K562 (cell line): ENCODE data around the gene VANGL1. TPM values are rescaled to one million over a fixed set of nuclear protein-coding genes. Genes with fewer than 3 reads are reported as not detected.

ENCODE experiments used
- AFF1 ChIP-seq, 2 experiments: fragments of 450-650 bp; IDR thresholded peaks; 2 replicates each; pipeline ENCODE4 v1.6.1; 2018; ENCODE audit warnings: mild to moderate bottlenecking in 2 of 2, low read depth in 1 of 2; ENCODE audit not compliant: partially characterized antibody in 2 of 2
- ARID3A ChIP-seq: IDR thresholded peaks from 2 replicates; pipeline ENCODE4 v1.6.1; 2012; ENCODE audit warnings: low read depth, low read length, improper control_type of control experiment, borderline replicate concordance
- CCNT2 ChIP-seq: IDR thresholded peaks from 2 replicates; pipeline ENCODE4 v1.6.1; 2011; ENCODE audit warnings: borderline replicate concordance, low read depth, mild to moderate bottlenecking, moderate library complexity, mixed read lengths, low read length; ENCODE audit not compliant: insufficient read length; ENCODE audit errors: extremely low read depth
- CREB3 ChIP-seq: fragments of 450-650 bp; conservative IDR thresholded peaks from 2 replicates; pipeline ENCODE4 v1.6.1; 2016; ENCODE audit warnings: missing genetic modification characterization, low read depth, mild to moderate bottlenecking, missing compliant biosample characterization, moderate library complexity
- CREBBP ChIP-seq: IDR thresholded peaks from one replicate; pipeline ENCODE4 v1.6.1; 2012; ENCODE audit warnings: low read depth, mild to moderate bottlenecking, control low read depth, inconsistent platforms, low read length
- ETV5 ChIP-seq: sonication (generic); formaldehyde crosslinking; IDR thresholded peaks from 2 replicates; pipeline ENCODE4 v1.4.0; 2020; ENCODE audit warnings: low read depth, mild to moderate bottlenecking, missing genetic modification reagents
- KLF13 ChIP-seq: fragments of 450-650 bp; IDR thresholded peaks from 2 replicates; pipeline ENCODE4 v1.6.1; 2016; ENCODE audit warnings: missing genetic modification characterization, low read depth, mild to moderate bottlenecking, missing compliant biosample characterization, moderate library complexity, borderline replicate concordance
- MAFG ChIP-seq: fragments of 450-650 bp; conservative IDR thresholded peaks from 2 replicates; pipeline ENCODE4 v1.6.1; 2016; ENCODE audit warnings: missing genetic modification characterization, missing compliant biosample characterization
- MCM7 ChIP-seq, 2 experiments: fragments of 450-650 bp; IDR thresholded peaks; 2 replicates each; pipeline ENCODE4 v1.6.1; 2016 to 2018
- NCOA4 ChIP-seq: fragments of 450-650 bp; IDR thresholded peaks from 2 replicates; pipeline ENCODE4 v1.6.1; 2018; ENCODE audit warnings: mild to moderate bottlenecking; ENCODE audit not compliant: partially characterized antibody
- RBM25 ChIP-seq: fragments of 200-400 bp; formaldehyde crosslinking; IDR thresholded peaks from 2 replicates; pipeline ENCODE4 v1.6.1; 2018; ENCODE audit warnings: low read length, low read depth, moderate library complexity; ENCODE audit not compliant: severe bottlenecking
- SIN3A ChIP-seq, 2 experiments: fragments of 150-350 bp in 1 of 2; IDR thresholded peaks; 2 replicates each; pipeline ENCODE4 v1.6.1; 2011 to 2016; ENCODE audit warnings: borderline replicate concordance in 2 of 2, low read depth in 2 of 2, low read length in 2 of 2, mild to moderate bottlenecking in 2 of 2, moderate library complexity in 2 of 2; ENCODE audit not compliant: control insufficient read depth in 1 of 2
- TEAD2 ChIP-seq: fragments of 450-650 bp; IDR thresholded peaks from 2 replicates; pipeline ENCODE4 v1.6.1; 2016; ENCODE audit warnings: missing genetic modification characterization, control low read depth, missing compliant biosample characterization
- TFE3 ChIP-seq: fragments of 450-650 bp; formaldehyde crosslinking; IDR thresholded peaks from 2 replicates; pipeline ENCODE4 v1.4.0; 2020; ENCODE audit warnings: mild to moderate bottlenecking, mixed read lengths
- ZC3H4 ChIP-seq: sonication (generic); formaldehyde crosslinking; IDR thresholded peaks from 2 replicates; pipeline ENCODE4 v1.9.0; 2021; ENCODE audit warnings: missing genetic modification reagents, borderline replicate concordance
- ZNF133 ChIP-seq: fragments of 250-450 bp; sonication (Bioruptor Pico); IDR thresholded peaks from 2 replicates; pipeline ENCODE4 v1.4.0; 2020; ENCODE audit warnings: mild to moderate bottlenecking
- ZNF143 ChIP-seq: sonication (generic); formaldehyde crosslinking; IDR thresholded peaks from 2 replicates; pipeline ENCODE4 v1.9.0; 2022; ENCODE audit warnings: mild to moderate bottlenecking, missing genetic modification reagents
- ZNF212 ChIP-seq: fragments of 450-650 bp; formaldehyde crosslinking; IDR thresholded peaks from 2 replicates; pipeline ENCODE4 v1.4.0; 2020; ENCODE audit warnings: mild to moderate bottlenecking
- ZNF668 ChIP-seq: fragments of 250-450 bp; sonication (Bioruptor Pico); IDR thresholded peaks from 2 replicates; pipeline ENCODE4 v1.8.0; 2022; ENCODE audit warnings: mild to moderate bottlenecking, inconsistent platforms
- polyA plus RNA-seq, 8 experiments: library from polyadenylated mRNA; depleted of rRNA in 4 of 8; stranded (reverse) in 5 of 8; unstranded in 3 of 8; fragments of >200 nt; fragmentation: Nextera tagmentation in 2 of 8; fragmentation: Illumina TruSeq in 1 of 8; extraction: Ambion mirVana in 2 of 8; extraction: Trizol in 1 of 8; gene quantifications; 2 replicates each; pipeline versions ENCODE4 v1.2.1 to v1.2.3, GENCODE V29; 2011 to 2014; ENCODE audit warnings: inconsistent platforms in 1 of 8, missing spikeins in 1 of 8
- total RNA-seq, 7 experiments: library from RNA; depleted of rRNA in 6 of 7; stranded (reverse); fragments of >200 nt in 6 of 7; fragmentation: Illumina TruSeq in 2 of 7; extraction: Trizol in 2 of 7; gene quantifications; 2 replicates each; pipeline versions ENCODE4 v1.2.1 to v1.2.3, GENCODE V29; 2011 to 2021; ENCODE audit warnings: low replicate concordance in 1 of 7

VANGL1 gene
- total and polyA plus RNA-seq, 9 of the 15 experiments (the other 6 are each of a cell fraction or from before 2014, with no cell fraction given): 0.90 to 12.8 (median 9.6) TPM

- TF ChIP-seq CREB3 (no peak), ETV5 (CRISPR knock-in tag) (no peak), RBM25 (peak; percentile 56), CCNT2 (peak; percentile 54), SIN3A (IDR thresholded peaks at IDR 0.05; ENCODE audit: borderline replicate concordance in 2 of 2, control insufficient read depth in 1 of 2, low read depth in 2 of 2, low read length in 2 of 2) (no peak), AFF1 (IDR thresholded peaks at IDR 0.05; ENCODE audit: low read depth in 1 of 2, partially characterized antibody in 2 of 2) (no peak), KLF13 (tag) (no peak), ZNF133 (CRISPR knock-in tag) (no peak), TFE3 (CRISPR knock-in tag) (no peak), ZNF668 (CRISPR knock-in tag) (no peak), CREBBP (no peak), ARID3A (0 out of 2 replicates have a peak, but pooled peaks have one; percentile 39), ZNF212 (CRISPR knock-in tag) (no peak), TEAD2 (tag) (no peak), ZNF143 (CRISPR knock-in tag) (no peak), NCOA4 (no peak), MAFG (tag) (peak; percentile 99), ZC3H4 (no peak), MCM7 (IDR thresholded peaks at IDR 0.05) (no peak)
These were observed 27.4 kb downstream of the VANGL1 start (continued) for GRCh38 chr1:115669002-115669673.
